NCI-H2227 (cell line): ENCODE results near the gene ZNF281.
A peak's percentile ranks its signal among the peaks of the same experiment; 100 is the strongest.
"Not testable (repeated sequence)": the region's sequence is repeated elsewhere in the genome, so short reads cannot be mapped to it uniquely, and the experiment has no call there.

Experiments
- DNase-seq: peaks from one replicate; lab custom pipeline; 2025; ENCODE audit not compliant: unreplicated experiment; lab: John Stamatoyannopoulos, UW

The ZNF281 gene

GRCh38 chr1:200432586-200432985, 22.8 kb upstream of the ZNF281 start:
- DNase-seq = no peak

GRCh38 chr1:200429221-200429751, 19.4 kb upstream of the ZNF281 start:
- DNase-seq = no peak

GRCh38 chr1:200428482-200429205, 18.8 kb upstream of the ZNF281 start:
- no peak for DNase-seq

- no peak for DNase-seq
Observed at GRCh38 chr1:200427744-200428143, 17.9 kb upstream of the ZNF281 start.

DNA sequence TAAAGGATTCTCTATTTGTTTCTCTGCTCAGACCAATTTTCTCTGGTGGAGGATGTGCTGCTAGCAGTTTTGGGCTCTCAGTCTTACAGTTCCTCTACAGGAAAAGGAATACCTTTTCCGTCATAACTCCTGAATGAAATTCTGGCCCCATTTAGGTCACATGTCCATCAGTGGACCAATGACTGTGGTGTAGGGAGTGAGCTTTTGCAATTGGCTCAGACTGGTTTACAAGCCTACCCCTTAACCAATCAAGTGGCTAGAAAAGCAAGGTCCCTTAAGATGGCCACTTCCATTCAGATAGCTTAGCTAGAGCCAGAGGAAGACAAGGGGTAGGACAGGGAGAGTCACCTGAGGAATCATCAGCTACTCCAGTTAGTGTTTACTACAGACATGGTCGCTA, 16.4 kb upstream of the ZNF281 start:
- DNase-seq = no peak

GRCh38 chr1:200423235-200423634, 13.4 kb upstream of the ZNF281 start:
- no peak for DNase-seq

DNA sequence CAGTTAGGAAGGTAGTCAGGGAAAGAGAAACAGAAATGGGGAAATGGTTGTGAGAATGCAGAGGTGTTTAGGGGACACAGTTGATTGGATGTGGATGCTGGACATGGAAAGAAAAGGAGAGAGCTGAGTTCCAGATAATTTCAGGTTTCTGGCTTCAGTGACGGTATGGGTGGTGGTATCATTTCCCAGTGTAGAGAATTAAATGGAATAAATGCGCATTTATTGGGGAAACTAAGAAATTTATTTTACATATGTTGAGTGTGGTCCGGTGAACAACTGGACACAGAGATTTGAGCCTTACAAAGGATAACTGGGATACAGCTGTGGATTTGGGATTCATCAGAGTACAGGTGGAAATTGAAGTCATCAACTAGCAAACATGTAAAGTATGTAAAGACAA, 12.4 kb upstream of the ZNF281 start:
- DNase-seq = no peak

GRCh38 chr1:200415789-200416593, 6.2 kb upstream of the ZNF281 start:
- no peak for DNase-seq

DNA sequence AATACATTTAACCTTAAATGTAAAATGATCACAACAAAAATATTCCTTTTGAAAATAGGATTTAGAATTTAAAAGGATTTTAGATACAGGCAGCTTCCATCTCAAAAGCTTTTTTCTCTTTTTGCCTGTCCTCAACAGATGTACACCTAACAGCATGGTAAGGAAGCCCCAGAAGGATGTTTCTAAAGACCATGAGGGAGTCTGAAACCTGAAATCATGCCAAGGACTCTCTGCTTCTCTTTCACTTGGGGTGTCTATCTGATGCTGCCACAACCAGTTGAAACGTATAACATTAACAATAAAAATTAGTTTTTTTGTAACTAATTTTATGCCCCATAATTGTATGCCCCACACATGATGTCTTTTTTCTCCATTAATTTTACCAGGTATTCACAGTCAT, 5.4 kb upstream of the ZNF281 start:
- no peak for DNase-seq

DNA sequence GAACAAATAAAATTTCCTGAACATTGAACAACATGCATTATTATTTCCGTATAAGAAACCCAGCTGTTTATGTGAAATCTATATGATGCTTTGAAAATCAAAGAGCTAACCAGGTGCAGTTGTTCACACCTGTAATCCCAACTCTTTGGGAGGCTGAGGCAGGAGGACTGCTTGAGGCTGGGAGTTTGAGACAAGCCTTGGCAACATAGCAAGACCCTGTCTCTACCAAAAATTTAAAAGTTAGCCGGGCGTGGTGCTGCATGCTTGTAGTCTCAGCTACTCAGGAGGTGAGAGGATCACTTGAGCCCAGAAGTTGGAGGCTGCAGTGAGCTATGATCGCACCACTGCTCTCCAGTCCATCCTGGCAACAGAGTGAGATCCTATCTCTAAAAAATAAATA, 4.8 kb upstream of the ZNF281 start:
- no peak for DNase-seq

DNA sequence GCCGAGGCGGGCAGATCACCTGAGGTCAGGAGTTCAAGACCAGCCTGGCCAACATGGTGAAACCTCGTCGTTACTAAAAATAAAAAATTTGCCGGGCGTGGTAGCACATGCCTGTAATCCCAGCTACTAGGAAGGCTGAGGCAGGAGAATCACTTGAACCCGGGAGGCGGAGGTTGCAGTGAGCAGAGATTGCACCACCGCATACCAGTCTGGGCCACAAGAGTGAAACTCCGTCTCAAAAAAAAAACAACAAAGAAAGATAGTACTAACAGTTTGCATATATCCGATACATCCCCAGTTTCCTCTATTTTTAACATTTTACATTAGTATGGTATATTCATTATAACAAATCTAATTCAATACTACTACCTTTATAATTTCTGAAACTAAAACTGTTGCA, 3.9 kb upstream of the ZNF281 start:
- not testable (repeated sequence) for DNase-seq

- no peak for DNase-seq
Observed at GRCh38 chr1:200411406-200412257, 1.8 kb upstream of the ZNF281 start.

DNA sequence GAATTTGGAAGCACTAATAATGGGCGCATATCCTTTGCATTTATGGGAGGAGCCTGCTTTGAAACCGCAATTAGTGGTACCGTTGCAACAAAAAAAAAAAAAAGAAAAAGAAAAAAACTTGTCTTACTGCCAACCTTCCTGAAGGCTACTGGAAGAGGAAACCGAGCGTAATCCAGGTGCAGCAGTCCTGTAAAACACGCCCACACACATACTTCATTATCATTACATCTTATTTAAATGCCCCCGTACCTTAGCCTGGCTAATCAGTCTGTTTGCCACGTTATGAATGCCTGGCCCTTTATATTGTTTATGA, 686 bp upstream of the ZNF281 start:
- DNase-seq = peak; percentile 51

DNA sequence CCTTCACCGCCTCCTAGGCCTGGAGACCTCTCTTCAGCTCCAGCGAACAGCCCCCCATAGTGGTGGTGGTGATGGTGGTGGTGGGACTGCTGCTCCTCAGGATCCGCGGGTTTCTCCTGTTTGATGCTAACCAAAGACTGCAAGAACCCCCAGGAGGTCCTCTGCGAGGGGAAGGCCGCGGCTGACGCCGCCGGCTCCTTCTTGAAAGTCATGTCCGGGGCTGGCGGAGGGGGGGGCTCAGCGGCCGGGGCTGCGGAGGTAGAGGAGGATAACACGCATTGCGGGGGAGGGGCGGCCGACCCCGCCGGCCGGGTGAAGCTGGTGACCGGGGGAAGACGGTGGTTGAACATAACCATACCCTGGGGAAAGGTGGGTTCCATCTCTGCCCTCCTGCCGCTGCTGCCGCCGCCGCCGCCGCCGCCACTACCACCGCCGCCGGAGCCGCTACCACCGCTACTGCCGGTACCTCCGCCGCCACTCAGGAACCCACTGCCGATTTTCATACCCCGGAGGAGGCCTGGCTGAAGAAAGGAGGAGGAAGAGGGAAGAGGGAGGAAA, 554 bp downstream of the ZNF281 start:
- DNase-seq = peak; percentile 36

DNA sequence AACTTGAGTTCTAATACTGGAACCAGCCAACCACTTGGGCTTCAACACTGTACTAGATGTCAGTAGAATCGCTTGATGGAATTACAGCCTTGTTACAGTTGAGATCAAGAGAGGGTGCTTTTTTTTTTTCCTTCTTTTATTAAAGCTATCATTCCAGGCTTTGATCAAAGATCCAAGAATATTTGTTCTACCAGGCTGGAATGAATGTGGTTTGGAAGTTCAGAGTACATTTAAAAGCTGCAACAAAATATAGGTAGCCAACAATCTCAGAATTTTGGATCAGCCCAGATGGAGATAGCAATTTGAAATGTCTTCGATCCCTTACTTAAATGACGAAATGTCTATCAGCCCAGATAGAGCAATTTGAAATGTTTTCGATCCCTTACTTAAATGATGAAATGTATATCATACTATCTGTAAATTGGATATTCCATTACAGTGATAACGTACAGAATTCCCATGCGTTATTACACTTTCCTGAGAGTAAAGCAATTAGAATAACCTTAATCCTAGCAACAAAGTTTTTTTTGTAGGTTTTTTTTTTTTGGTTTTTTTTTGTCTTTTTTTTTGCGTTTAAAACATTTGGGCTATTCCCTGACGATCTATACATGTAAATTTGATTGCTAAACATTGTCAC, 3.6 kb downstream of the ZNF281 start:
- DNase-seq = no peak

DNA sequence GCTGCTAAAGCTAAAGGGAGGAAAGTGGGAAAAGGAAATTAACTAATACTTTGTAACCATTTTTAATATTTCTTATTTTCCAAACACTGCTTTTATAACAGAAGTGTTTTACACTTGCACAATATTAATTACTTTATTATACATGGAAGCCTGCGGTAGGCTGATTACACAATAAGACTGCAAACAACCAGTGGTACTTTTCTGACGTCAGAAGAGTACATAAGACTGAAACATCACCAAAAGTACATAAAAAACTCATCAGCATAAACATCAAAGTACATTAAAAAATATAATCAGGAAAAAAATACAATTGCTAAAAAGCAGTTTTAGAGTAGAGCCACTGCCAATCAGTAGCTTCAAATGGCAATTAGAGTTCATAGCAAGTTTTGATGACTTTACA, 4.6 kb downstream of the ZNF281 start:
- DNase-seq = no peak

DNA sequence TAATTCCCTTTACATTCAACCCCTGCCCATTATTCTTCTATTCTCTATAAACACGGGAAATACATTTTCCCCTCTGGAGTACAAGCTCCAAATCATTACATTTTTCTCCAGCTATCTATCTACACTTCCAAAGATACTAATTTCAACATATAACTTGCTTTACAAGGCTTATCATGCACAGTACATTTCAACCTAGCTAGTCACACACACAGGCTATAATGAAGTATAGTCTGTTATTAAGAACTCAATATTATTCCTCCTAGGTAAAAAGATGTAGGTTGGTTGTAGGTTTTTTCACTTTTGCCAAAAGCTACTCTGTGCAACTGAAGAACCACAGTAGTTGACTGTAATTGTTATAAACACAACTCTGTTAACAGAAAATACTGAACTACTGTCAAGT, 8.1 kb downstream of the ZNF281 start:
- DNase-seq = no peak

GRCh38 chr1:200401263-200401662, 8.6 kb downstream of the ZNF281 start:
- no peak for DNase-seq

DNA sequence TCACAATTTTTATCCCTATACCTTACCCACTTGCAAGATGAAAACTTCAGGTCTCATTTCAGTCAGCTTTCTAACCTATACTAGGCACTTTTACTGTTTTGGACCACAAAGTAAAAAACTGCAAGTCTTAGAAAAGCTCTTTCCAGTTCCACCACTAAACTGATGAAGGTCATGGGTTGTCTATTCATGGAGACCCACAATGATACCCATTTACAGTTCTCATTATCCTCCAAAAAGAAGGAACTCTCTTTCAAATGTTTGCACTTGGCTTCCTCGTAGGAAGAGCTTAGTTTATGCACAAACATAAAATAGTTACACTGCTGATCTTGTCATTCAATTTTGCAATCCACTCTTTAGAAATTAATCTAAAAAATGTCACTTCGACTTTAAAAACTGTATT, 9.3 kb downstream of the ZNF281 start:
- no peak for DNase-seq

- no peak for DNase-seq
Observed at GRCh38 chr1:200399860-200400259, 10.0 kb downstream of the ZNF281 start.

DNA sequence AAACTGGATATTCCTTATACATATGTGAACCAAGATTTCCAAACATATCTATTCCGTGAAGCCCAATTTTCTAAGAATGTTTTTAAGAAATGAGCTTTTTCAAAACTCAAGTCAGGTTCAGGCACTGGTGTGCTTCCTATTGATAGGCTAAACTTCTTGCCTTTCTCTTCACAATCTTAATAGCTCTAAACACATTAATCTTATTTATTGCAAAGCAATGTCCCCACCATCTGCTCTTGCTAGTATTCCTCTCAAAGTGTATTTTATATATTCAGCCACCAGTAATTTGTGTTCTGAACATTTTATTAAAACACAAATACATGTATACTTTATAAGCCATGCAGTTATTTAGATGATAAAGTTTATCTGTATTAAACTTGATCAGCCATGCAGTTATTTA, 11.5 kb downstream of the ZNF281 start:
- DNase-seq = no peak
